ENCODE measurements around the gene MAPK9. TPM values are rescaled to one million over a fixed set of nuclear protein-coding genes. Genes with fewer than 3 reads are reported as not detected.

The MAPK9 gene
- total and polyA plus RNA-seq, 2 donors from 2014 or later: 17.3 to 30.9 TPM

DNA sequence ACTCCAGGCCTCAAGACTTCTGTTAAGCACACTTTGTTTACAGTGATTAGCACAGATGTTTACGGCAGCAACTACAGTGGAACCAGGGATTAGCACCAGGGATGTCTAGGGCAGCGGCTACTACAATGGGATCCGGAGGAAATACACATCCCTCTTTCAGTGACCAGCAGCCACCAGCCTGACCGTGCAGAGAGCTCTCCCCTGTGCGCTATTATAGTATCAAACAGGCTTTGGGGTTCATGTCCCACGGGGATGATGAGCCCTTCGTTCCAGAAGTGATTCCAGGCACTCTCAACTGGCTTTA lies 39.7 kb upstream of the MAPK9 start:
- no peak for FAIRE-seq

DNA sequence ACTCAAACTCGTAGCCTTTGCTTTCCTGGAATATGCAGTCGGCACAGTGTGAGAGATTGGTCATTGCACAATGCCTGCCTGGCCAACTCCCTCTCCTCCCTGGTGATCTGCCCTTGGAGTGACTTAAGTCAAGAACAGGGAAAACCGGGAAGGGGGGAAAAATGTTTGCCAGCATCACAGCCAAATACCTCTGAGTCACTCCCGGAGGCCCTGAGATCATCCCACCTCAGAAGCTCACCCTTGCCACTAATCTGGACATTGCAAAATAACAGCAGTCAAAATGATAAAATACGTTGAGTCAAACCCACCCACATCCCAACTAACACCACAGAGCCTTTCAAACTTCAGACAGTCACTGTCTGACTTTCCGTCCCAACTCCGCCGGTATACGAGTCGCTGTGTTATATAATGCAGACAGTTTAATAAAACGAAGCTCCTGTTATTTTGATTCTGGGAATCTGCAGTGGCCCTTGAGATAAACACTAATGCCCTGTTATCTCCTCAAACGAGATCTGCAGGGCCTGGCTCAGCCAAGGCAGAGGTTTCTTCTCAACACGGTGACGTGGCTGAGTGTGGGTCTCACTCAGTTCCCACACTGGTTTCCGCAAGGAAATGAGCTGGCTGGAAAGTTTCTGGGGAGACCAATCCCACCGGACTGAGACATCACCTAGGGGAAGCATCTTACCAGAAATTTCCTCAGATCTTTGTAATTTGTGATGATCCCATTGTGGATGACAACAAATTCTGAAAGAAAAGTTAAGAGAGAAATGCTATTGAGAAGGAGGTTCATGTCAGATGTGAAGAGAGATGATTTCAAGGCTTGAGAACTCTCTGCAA lies 39.1 kb upstream of the MAPK9 start:
- FAIRE-seq: no peak
- Histone ChIP-seq H3K36me3 (ENCODE audit: control insufficient read depth in 2 of 3, insufficient read depth in 3 of 3, low read length in 3 of 3) (no peaks in the 10 kb centered on the region), H3K9me3 (ENCODE audit: control insufficient read depth in 2 of 3, insufficient read depth in 1 of 3, low read length in 3 of 3) (no peaks in the 10 kb centered on the region), H3K27ac (ENCODE audit: low read depth in 2 of 2, low read length in 2 of 2) (no peak overlapping the region), H3K4me1 (ENCODE audit: control insufficient read depth in 2 of 3, insufficient read depth in 2 of 3, low read depth in 1 of 3, low read length in 3 of 3) (no peaks in the 10 kb centered on the region), H3K9ac (ENCODE audit: low read length in 3 of 3) (no peak overlapping the region), H3K4me3 (ENCODE audit: low read length in 3 of 3) (no peak overlapping the region), H3K27me3 (ENCODE audit: control insufficient read depth, insufficient read depth, low read length) (no peaks in the 10 kb centered on the region)
- intact Hi-C loops (cut with DNase I): no loop called here
- TF ChIP-seq, protein P1, sequence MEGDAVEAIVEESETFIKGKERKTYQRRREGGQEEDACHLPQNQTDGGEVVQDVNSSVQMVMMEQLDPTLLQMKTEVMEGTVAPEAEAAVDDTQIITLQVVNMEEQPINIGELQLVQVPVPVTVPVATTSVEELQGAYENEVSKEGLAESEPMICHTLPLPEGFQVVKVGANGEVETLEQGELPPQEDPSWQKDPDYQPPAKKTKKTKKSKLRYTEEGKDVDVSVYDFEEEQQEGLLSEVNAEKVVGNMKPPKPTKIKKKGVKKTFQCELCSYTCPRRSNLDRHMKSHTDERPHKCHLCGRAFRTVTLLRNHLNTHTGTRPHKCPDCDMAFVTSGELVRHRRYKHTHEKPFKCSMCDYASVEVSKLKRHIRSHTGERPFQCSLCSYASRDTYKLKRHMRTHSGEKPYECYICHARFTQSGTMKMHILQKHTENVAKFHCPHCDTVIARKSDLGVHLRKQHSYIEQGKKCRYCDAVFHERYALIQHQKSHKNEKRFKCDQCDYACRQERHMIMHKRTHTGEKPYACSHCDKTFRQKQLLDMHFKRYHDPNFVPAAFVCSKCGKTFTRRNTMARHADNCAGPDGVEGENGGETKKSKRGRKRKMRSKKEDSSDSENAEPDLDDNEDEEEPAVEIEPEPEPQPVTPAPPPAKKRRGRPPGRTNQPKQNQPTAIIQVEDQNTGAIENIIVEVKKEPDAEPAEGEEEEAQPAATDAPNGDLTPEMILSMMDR (IDR thresholded peaks at IDR 0.05; ENCODE audit: borderline replicate concordance, extremely low read depth, insufficient read depth): no peak
- DNase-seq: peak in 1 of 5 donors; percentile 62

More for the DNA sequence above, 39.7 kb upstream of the MAPK9 start:
- intact Hi-C loops (cut with DNase I): no loop called here
- H3K4me1 ChIP-seq (ENCODE audit: control insufficient read depth in 2 of 3, insufficient read depth in 2 of 3, low read depth in 1 of 3, low read length in 3 of 3): no peaks in the 10 kb centered on the region
- H3K9me3 ChIP-seq (ENCODE audit: control insufficient read depth in 2 of 3, insufficient read depth in 1 of 3, low read length in 3 of 3): no peaks in the 10 kb centered on the region
- TF ChIP-seq, protein P1 (IDR thresholded peaks at IDR 0.05; ENCODE audit: borderline replicate concordance, extremely low read depth, insufficient read depth): no peak
- no peaks in the 10 kb centered on the region for H3K27me3 ChIP-seq (ENCODE audit: control insufficient read depth, insufficient read depth, low read length)
- no peak overlapping the region for H3K9ac ChIP-seq (ENCODE audit: low read length in 3 of 3)
- H3K4me3 ChIP-seq (ENCODE audit: low read length in 3 of 3): no peak overlapping the region
- DNase-seq: peak in 1 of 5 donors; percentile 29
- no peaks in the 10 kb centered on the region for H3K36me3 ChIP-seq (ENCODE audit: control insufficient read depth in 2 of 3, insufficient read depth in 3 of 3, low read length in 3 of 3)
- H3K27ac ChIP-seq (ENCODE audit: low read depth in 2 of 2, low read length in 2 of 2): no peak overlapping the region

- Histone ChIP-seq H3K27ac (ENCODE audit: low read depth in 2 of 2, low read length in 2 of 2) (no peak overlapping the region), H3K27me3 (ENCODE audit: control insufficient read depth, insufficient read depth, low read length) (no peaks in the 10 kb centered on the region), H3K4me1 (ENCODE audit: control insufficient read depth in 2 of 3, insufficient read depth in 2 of 3, low read depth in 1 of 3, low read length in 3 of 3) (no peaks in the 10 kb centered on the region), H3K36me3 (ENCODE audit: control insufficient read depth in 2 of 3, insufficient read depth in 3 of 3, low read length in 3 of 3) (no peaks in the 10 kb centered on the region), H3K9ac (ENCODE audit: low read length in 3 of 3) (no peak overlapping the region), H3K9me3 (ENCODE audit: control insufficient read depth in 2 of 3, insufficient read depth in 1 of 3, low read length in 3 of 3) (no peaks in the 10 kb centered on the region), H3K4me3 (ENCODE audit: low read length in 3 of 3) (no peak overlapping the region)
- intact Hi-C loops (cut with DNase I): no loop called here
- no peak for DNase-seq
- TF ChIP-seq, protein P1 (IDR thresholded peaks at IDR 0.05; ENCODE audit: borderline replicate concordance, extremely low read depth, insufficient read depth): no peak
- FAIRE-seq: no peak
These were observed 38.4 kb upstream of the MAPK9 start for GRCh38 chr5:180330270-180330648.

All from kidney (tissue), 14 donors.